Adrenal gland (tissue), 12 donors: ENCODE measurements around the gene DLG5. TPM values are rescaled to one million over a fixed set of nuclear protein-coding genes. Genes with fewer than 3 reads are reported as not detected.
A peak's percentile ranks its signal among the peaks of the same experiment; 100 is the strongest.

Experiments used
- DNase-seq, 7 donors: peaks; one replicate each; pipeline ENCODE4 v3.0.0-alpha.2; 2019 to 2020
- H3K27ac ChIP-seq, 5 donors: fragments of 200-600 bp; sonication (generic) in 4 of 5; 1 replicate in 3 of 5; 2 replicates in 2 of 5; pipeline versions ENCODE4 v1.5.1 to v1.8.0; 2016 to 2020; ENCODE audit warnings: mild to moderate bottlenecking in 1 of 5
- H3K27me3 ChIP-seq: fragments of 200-600 bp; 2 replicates; pipeline ENCODE4 v1.8.0; 2021
- H3K36me3 ChIP-seq, 2 donors: fragments of 200-600 bp; replicated peaks in 1 of 2; 1 replicate in 1 of 2; 2 replicates in 1 of 2; pipeline versions ENCODE4 v1.5.1 to v1.8.0; 2018 to 2022
- H3K4me1 ChIP-seq, 2 donors: fragments of 200-600 bp; replicated peaks in 1 of 2; 1 replicate in 1 of 2; 2 replicates in 1 of 2; pipeline versions ENCODE4 v1.5.1 to v1.8.0; 2018 to 2021
- H3K4me3 ChIP-seq, 4 donors: fragments of 200-600 bp; sonication (generic) in 3 of 4; one replicate each; pipeline ENCODE4 v1.5.1; 2016 to 2018
- H3K9me3 ChIP-seq, 3 donors: fragments of 200-600 bp; sonication (generic) in 1 of 3; replicated peaks in 1 of 3; 1 replicate in 2 of 3; 2 replicates in 1 of 3; pipeline versions ENCODE4 v1.5.1 to v1.8.0; 2016 to 2021
- POLR2A ChIP-seq, 2 donors: fragments of 450-650 bp; IDR thresholded peaks; one replicate each; pipeline ENCODE4 v1.6.1; 2017; ENCODE audit warnings: antibody characterized with exemption in 2 of 2, mild to moderate bottlenecking in 2 of 2, moderate library complexity in 1 of 2
- WGBS, 4 donors: extraction: QIAGEN DNeasy Blood & Tissue Kit in 2 of 4; methylation state at CpG; one replicate each; pipeline versions ENCODE4 v1.1.5 to v1.1.7; 2013 to 2017; 5-methylcytosine and 5-hydroxymethylcytosine counted together
- intact Hi-C, 2 donors: fragments of 100-400 bp; cut with DNase I; formaldehyde crosslinking; loops; one replicate each; pipeline versions ENCODE4 v1.14.1 to v1.15.0; 2022 to 2023
- polyA plus RNA-seq, 3 donors: library from polyadenylated mRNA; stranded (reverse); fragments of 200-250 nt in 2 of 3; fragments of 350-450 nt in 1 of 3; fragmentation: Illumina TruSeq in 1 of 3; extraction: RNeasy Lipid Tissue Mini Kit (QIAGEN cat#74804) in 1 of 3; gene quantifications; one replicate each; pipeline ENCODE4 v1.2.3, GENCODE V29; 2013 to 2014
- total RNA-seq, 9 donors: library from RNA; depleted of rRNA in 4 of 9; stranded (reverse); fragments of >200 nt in 4 of 9; fragments of 120-200 nt in 1 of 9; fragmentation: NEBNext Ultra II Directional in 1 of 9; extraction: Animal tissue kit (Norgen Biotek cat#: 25700) in 1 of 9; gene quantifications; one replicate each; pipeline versions ENCODE4 v1.1.0 to v1.2.4, GENCODE V29; 2013 to 2023
- TF ChIP-seq, protein P1 (sequence below), 6 experiments: fragments of 450-650 bp in 4 of 6; fragments of 200-600 bp in 2 of 6; sonication (generic) in 1 of 6; IDR thresholded peaks; 1 replicate in 5 of 6; 2 replicates in 1 of 6; pipeline versions ENCODE4 v1.5.1 to v1.8.0; 2016 to 2021; ENCODE audit warnings: antibody characterized with exemption in 6 of 6, mild to moderate bottlenecking in 2 of 6, moderate library complexity in 1 of 6
- donor health status: healthy with polysubstance abuse.
- donor health status: Bipolar disorder and iron deficiency.
- donor health status: DM: yes; HTN: yes; CAD: no.
- donor health status: DM: no; HTN: no; CAD: no.
- donor health status: DM: no; HTN: no; CAD: no.
- donor health status: DM: yes; HTN: yes; CAD: no.

The DLG5 gene
- total and polyA plus RNA-seq, 12 donors: 32.6 to 175 (median 101) TPM

DNA sequence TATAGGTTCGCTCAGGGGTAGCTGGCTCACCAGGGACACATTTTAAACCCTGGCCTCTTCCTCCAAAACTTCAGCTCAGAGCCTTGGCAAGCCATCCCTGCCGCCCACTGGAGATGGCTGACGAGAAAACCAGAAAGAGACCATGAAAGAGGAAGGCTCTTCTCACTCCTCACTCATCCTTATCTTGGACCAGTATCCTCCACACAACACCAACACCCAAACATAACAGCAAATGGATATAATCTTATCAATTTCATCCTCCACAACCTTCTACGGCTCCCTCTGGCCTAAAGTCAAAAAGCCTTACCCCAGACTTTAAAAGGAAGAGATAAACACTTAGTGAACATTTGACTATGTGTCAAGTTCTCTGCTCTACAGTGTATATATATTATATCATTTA is 26.9 kb downstream of the DLG5 start:
- intact Hi-C loops: no loop called here
- Histone ChIP-seq H3K4me3 (no peak overlapping the region), H3K36me3 (no peaks in the 10 kb centered on the region), H3K27ac (peak overlapping the region in 4 of 5 donors; percentile 82 to 96 (median 85)), H3K9me3 (no peaks in the 10 kb centered on the region), H3K4me1 (peaks cover 42 to 52% of the 10 kb centered on the region in 2 donors), H3K27me3 (no peaks in the 10 kb centered on the region)
- TF ChIP-seq, protein P1, sequence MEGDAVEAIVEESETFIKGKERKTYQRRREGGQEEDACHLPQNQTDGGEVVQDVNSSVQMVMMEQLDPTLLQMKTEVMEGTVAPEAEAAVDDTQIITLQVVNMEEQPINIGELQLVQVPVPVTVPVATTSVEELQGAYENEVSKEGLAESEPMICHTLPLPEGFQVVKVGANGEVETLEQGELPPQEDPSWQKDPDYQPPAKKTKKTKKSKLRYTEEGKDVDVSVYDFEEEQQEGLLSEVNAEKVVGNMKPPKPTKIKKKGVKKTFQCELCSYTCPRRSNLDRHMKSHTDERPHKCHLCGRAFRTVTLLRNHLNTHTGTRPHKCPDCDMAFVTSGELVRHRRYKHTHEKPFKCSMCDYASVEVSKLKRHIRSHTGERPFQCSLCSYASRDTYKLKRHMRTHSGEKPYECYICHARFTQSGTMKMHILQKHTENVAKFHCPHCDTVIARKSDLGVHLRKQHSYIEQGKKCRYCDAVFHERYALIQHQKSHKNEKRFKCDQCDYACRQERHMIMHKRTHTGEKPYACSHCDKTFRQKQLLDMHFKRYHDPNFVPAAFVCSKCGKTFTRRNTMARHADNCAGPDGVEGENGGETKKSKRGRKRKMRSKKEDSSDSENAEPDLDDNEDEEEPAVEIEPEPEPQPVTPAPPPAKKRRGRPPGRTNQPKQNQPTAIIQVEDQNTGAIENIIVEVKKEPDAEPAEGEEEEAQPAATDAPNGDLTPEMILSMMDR (IDR thresholded peaks at IDR 0.05): no peak
- no peak for TF ChIP-seq POLR2A (IDR thresholded peaks at IDR 0.05)
- 65 to 82% (median 76%) methylated on average over 4 of the region's 4 CpGs for WGBS, 4 donors
- no peak for DNase-seq

DNA sequence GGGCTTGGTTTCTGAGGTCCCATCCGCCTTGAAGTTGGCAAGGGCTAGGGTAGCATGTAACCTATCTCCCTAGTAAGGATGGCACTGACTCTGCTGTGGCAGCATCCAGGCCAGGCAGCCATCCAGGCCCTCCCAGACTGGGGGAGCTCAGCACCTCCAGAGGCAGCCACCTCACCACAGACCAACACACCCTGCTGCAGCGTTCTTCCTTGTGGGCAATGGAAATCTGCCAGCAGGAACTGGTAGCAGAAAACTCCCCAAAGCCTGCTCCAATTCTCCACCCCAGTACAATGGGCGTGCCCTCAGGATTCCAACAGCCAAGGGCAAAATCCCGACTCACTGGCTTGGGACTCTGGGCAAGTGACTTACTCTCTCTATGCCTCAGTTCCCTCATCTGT is 27.5 kb downstream of the DLG5 start:
- peak in 4 of 7 donors; percentile 52 to 69 (median 60) for DNase-seq
- H3K9me3 ChIP-seq: no peaks in the 10 kb centered on the region
- WGBS, 4 donors: 42 to 60% (median 48%) methylated on average over 2 to 4 of the region's 4 CpGs
- TF ChIP-seq, protein P1 (IDR thresholded peaks at IDR 0.05): no peak
- TF ChIP-seq POLR2A (IDR thresholded peaks at IDR 0.05): no peak
- intact Hi-C loops: no loop called here
- H3K4me1 ChIP-seq: peaks cover 43 to 58% of the 10 kb centered on the region in 2 donors
- H3K36me3 ChIP-seq: no peaks in the 10 kb centered on the region
- peak overlapping the region; percentile 54 to 96 (median 85) for H3K27ac ChIP-seq
- no peaks in the 10 kb centered on the region for H3K27me3 ChIP-seq
- no peak overlapping the region for H3K4me3 ChIP-seq

GRCh38 chr10:77898323-77899079 is 28.1 kb downstream of the DLG5 start:
- H3K36me3 ChIP-seq: no peaks in the 10 kb centered on the region

GRCh38 chr10:77896058-77896457 is 30.5 kb downstream of the DLG5 start:
- Histone ChIP-seq H3K27me3 (no peaks in the 10 kb centered on the region), H3K4me1 (peaks cover 62 to 72% of the 10 kb centered on the region in 2 donors), H3K9me3 (no peaks in the 10 kb centered on the region), H3K4me3 (no peak overlapping the region), H3K36me3 (no peaks in the 10 kb centered on the region), H3K27ac (peak overlapping the region in 2 of 5 donors; percentile 3 to 56)
- intact Hi-C loops: no loop called here
- DNase-seq: no peak
- TF ChIP-seq, protein P1 (IDR thresholded peaks at IDR 0.05): no peak
- TF ChIP-seq POLR2A (IDR thresholded peaks at IDR 0.05): no peak
- WGBS, 4 donors: 74 to 88% (median 85%) methylated on average over 3 of the region's 3 CpGs

More at GRCh38 chr10:77898323-77899079, 28.1 kb downstream of the DLG5 start:
- peak; percentile 86 to 97 (median 93) for DNase-seq
- H3K4me3 ChIP-seq: no peak overlapping the region
- intact Hi-C loops: no loop called here
- H3K4me1 ChIP-seq: peaks cover 49 to 63% of the 10 kb centered on the region in 2 donors
- peak in 1 of 2 donors; percentile 76 for TF ChIP-seq POLR2A (IDR thresholded peaks at IDR 0.05)
- TF ChIP-seq, protein P1 (IDR thresholded peaks at IDR 0.05): no peak
- H3K27ac ChIP-seq: peak overlapping the region; percentile 54 to 96 (median 85)
- H3K9me3 ChIP-seq: no peaks in the 10 kb centered on the region
- WGBS, 4 donors: 24 to 37% (median 30%) methylated on average over 11 to 19 of the region's 19 CpGs
- no peaks in the 10 kb centered on the region for H3K27me3 ChIP-seq
